HG03175 (cell line): ENCODE results near the gene D2HGDH.
"Not testable (repeated sequence)": the region's sequence is repeated elsewhere in the genome, so short reads cannot be mapped to it uniquely, and the experiment has no call there.

Experiments used
- ATAC-seq: cut with Tn5 transposase; IDR thresholded peaks from one replicate; pipeline ENCODE4 v1.9.1; 2021; ENCODE audit warnings: mild to moderate bottlenecking, moderate library complexity; ENCODE audit not compliant: unreplicated experiment

The D2HGDH gene

GRCh38 chr2:241788572-241788971 lies 54.1 kb downstream of the D2HGDH start:
- no peak for ATAC-seq

GRCh38 chr2:241791385-241791784 lies 57.0 kb downstream of the D2HGDH start:
- not testable (repeated sequence) for ATAC-seq

- no peak for ATAC-seq
These were observed 59.0 kb downstream of the D2HGDH start for GRCh38 chr2:241793385-241793784.

GRCh38 chr2:241794250-241794823 lies 59.9 kb downstream of the D2HGDH start:
- ATAC-seq: no peak

- no peak for ATAC-seq
These were observed 60.9 kb downstream of the D2HGDH start for GRCh38 chr2:241795021-241795999.

- ATAC-seq: no peak
These were observed 61.8 kb downstream of the D2HGDH start for GRCh38 chr2:241796209-241796608.

GRCh38 chr2:241796610-241797138 lies 62.2 kb downstream of the D2HGDH start:
- ATAC-seq: no peak

- no peak for ATAC-seq
These were observed 63.1 kb downstream of the D2HGDH start for GRCh38 chr2:241797441-241798080.

GRCh38 chr2:241798081-241798630 lies 63.7 kb downstream of the D2HGDH start:
- no peak for ATAC-seq

- no peak for ATAC-seq
These were observed 64.4 kb downstream of the D2HGDH start for GRCh38 chr2:241798631-241799521.

GRCh38 chr2:241799522-241800197 lies 65.2 kb downstream of the D2HGDH start:
- no peak for ATAC-seq

GRCh38 chr2:241800198-241800903 lies 65.9 kb downstream of the D2HGDH start:
- not testable (repeated sequence) for ATAC-seq

- ATAC-seq: no peak
These were observed 67.4 kb downstream of the D2HGDH start for GRCh38 chr2:241801611-241802420.

GRCh38 chr2:241802421-241803318 lies 68.2 kb downstream of the D2HGDH start:
- ATAC-seq: no peak

GRCh38 chr2:241803387-241804325 lies 69.2 kb downstream of the D2HGDH start:
- no peak for ATAC-seq
